AG10803 (cell line): ENCODE data around the gene SH3PXD2B.

ENCODE experiments used
- DNase-seq: peaks from one replicate; pipeline ENCODE4 v3.0.0; 2010; ENCODE audit warnings: low read depth
- H3K4me3 ChIP-seq: 2 replicates; pipeline ENCODE4 v1.5.1; 2011; ENCODE audit warnings: mild to moderate bottlenecking, low read length, control low read depth
- CTCF ChIP-seq: conservative IDR thresholded peaks from 2 replicates; pipeline ENCODE4 v1.5.1; 2011; ENCODE audit warnings: mild to moderate bottlenecking, low read length, control low read depth, inconsistent platforms

Gene SH3PXD2B

DNA sequence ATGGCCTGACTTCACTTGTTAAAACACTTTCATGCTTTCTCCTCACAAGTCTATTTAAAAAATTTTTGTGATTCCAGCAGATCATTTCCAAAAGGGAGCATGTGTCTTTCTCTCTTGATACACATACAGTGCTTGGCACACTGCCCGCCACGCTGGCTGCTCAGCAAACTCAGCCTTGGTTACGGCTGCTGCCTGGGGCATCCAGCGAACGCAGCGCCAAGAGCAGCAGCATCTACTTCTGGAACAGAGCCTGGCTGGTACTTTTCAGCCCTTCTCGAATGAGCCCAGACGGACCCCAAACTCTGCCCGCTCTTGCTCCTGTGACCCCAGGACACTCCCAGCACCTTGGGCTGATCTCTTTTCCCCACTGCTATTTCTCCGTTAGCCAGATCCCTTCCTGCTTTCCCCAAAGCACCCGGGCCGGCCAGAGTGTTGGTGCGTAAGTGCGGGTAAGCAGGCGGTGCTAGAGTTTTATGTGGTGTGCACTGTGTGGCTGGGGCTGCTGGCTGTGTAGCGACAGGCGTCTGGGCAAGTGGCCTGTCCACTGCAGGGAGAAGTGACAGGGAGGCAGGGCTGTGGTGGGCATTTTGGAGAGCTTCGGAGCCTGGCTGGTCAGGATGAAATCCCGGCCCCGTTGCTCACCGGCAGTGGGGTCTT is 73.2 kb downstream of the SH3PXD2B start:
- H3K4me3 ChIP-seq, result no peak overlapping the region
- DNase-seq, result peak; percentile 59
- no peak for TF ChIP-seq CTCF

GRCh38 chr5:172380301-172380986 is 73.9 kb downstream of the SH3PXD2B start:
- no peak overlapping the region for H3K4me3 ChIP-seq
- TF ChIP-seq CTCF, result no peak
- no peak for DNase-seq

GRCh38 chr5:172379481-172379880 is 74.8 kb downstream of the SH3PXD2B start:
- peak; percentile 32 for DNase-seq
- H3K4me3 ChIP-seq, result no peak overlapping the region
- TF ChIP-seq CTCF, result no peak

- DNase-seq, result no peak
- no peak for TF ChIP-seq CTCF
- no peak overlapping the region for H3K4me3 ChIP-seq
Measured at GRCh38 chr5:172377856-172378255, 76.5 kb downstream of the SH3PXD2B start.

DNA sequence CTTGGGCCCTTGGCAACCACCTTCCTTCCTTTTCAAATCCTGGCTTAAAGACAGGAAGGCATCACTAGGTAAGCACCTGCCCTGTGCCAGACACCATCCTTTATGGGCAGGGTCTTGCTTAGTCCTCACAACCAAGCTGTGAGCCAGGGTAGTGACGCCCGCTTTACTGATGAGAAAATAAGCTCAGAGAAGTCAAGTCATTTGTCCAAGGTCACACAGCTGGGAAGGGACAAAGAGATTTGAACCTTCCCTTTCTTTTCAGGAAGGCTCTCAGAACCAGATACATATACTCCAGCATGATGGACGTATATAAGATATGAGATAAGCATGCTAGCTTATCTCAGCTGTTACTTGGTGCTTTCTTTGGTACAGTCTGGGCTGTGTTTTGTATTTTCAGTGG is 76.9 kb downstream of the SH3PXD2B start:
- no peak overlapping the region for H3K4me3 ChIP-seq
- no peak for DNase-seq
- TF ChIP-seq CTCF, result no peak

DNA sequence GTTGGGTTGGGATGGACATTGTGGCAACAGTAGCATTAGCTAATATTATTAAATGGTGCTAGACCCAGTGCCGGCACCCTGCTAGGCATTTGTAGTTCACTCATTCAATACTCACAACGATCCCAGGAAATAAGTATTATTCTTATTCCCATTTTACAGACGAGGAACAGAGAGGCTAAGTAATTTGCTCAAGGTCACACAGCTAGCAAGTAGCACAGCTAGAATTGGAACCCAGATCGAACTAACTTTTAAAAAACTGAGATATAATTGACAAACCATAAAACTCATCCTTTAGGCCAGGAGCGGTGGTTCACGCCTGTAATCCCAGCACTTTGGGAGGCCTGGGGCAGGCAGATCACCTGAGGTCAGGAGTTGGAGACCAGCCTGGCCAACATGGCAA is 79.5 kb downstream of the SH3PXD2B start:
- no peak overlapping the region for H3K4me3 ChIP-seq
- no peak for TF ChIP-seq CTCF
- no peak for DNase-seq

GRCh38 chr5:172373680-172374079 is 80.6 kb downstream of the SH3PXD2B start:
- TF ChIP-seq CTCF, result no peak
- DNase-seq, result no peak
- no peak overlapping the region for H3K4me3 ChIP-seq
